Sigmoid colon (tissue), 7 donors: ENCODE measurements around the gene PHLDB2. TPM values are rescaled to one million over a fixed set of nuclear protein-coding genes. Genes with fewer than 3 reads are reported as not detected.

Experiments used
- DNase-seq: peaks from one replicate; pipeline ENCODE4 v3.0.0-alpha.2; 2019
- H3K27ac ChIP-seq, 4 donors: fragments of 200-600 bp; sonication (generic); one replicate each; pipeline ENCODE4 v1.5.1; 2016 to 2019; ENCODE audit warnings: mild to moderate bottlenecking in 1 of 4
- H3K27me3 ChIP-seq, 3 donors: fragments of 200-600 bp; sonication (generic); one replicate each; pipeline ENCODE4 v1.5.1; 2019; ENCODE audit warnings: mild to moderate bottlenecking in 1 of 3
- H3K36me3 ChIP-seq, 4 donors: fragments of 200-600 bp; sonication (generic); one replicate each; pipeline ENCODE4 v1.5.1; 2016 to 2019
- H3K4me1 ChIP-seq, 4 donors: fragments of 200-600 bp; sonication (generic); one replicate each; pipeline ENCODE4 v1.5.1; 2017 to 2019
- H3K4me3 ChIP-seq, 4 donors: fragments of 200-600 bp; sonication (generic); one replicate each; pipeline ENCODE4 v1.5.1; 2017 to 2019; ENCODE audit warnings: mild to moderate bottlenecking in 2 of 4, moderate library complexity in 1 of 4
- H3K9me3 ChIP-seq, 4 donors: fragments of 200-600 bp in 3 of 4; sonication (generic) in 3 of 4; one replicate each; pipeline versions ENCODE4 v1.5.1 to v1.6.1; 2013 to 2019
- CTCF ChIP-seq, 4 experiments: fragments of 450-650 bp in 3 of 4; fragments of 200-600 bp in 1 of 4; IDR thresholded peaks; one replicate each; pipeline ENCODE4 v1.5.1; 2016 to 2019; ENCODE audit warnings: antibody characterized with exemption in 4 of 4, mild to moderate bottlenecking in 3 of 4, moderate library complexity in 2 of 4
- EP300 ChIP-seq, 4 donors: sonication (generic); formaldehyde crosslinking; IDR thresholded peaks; one replicate each; pipeline ENCODE4 v1.6.1; 2017; ENCODE audit warnings: antibody characterized with exemption in 4 of 4
- POLR2A ChIP-seq, 2 donors: fragments of 450-650 bp; IDR thresholded peaks; one replicate each; pipeline ENCODE4 v1.6.1; 2016; ENCODE audit warnings: antibody characterized with exemption in 2 of 2, mild to moderate bottlenecking in 2 of 2, moderate library complexity in 2 of 2
- POLR2AphosphoS5 ChIP-seq, 4 donors: sonication (generic); formaldehyde crosslinking; IDR thresholded peaks; one replicate each; pipeline ENCODE4 v1.6.1; 2017; ENCODE audit warnings: antibody characterized with exemption in 4 of 4
- WGBS, 2 donors: extraction: QIAGEN DNeasy Blood & Tissue Kit; methylation state at CpG; one replicate each; pipeline ENCODE4 v1.1.7; 2013; 5-methylcytosine and 5-hydroxymethylcytosine counted together
- intact Hi-C: fragments of 100-400 bp; cut with DNase I; formaldehyde crosslinking; loops from one replicate; pipeline ENCODE4 v1.15.1; 2023
- polyA plus RNA-seq, 3 donors: library from polyadenylated mRNA; stranded (reverse); fragments of 200-250 nt; gene quantifications; one replicate each; pipeline ENCODE4 v1.2.3, GENCODE V29; 2013
- total RNA-seq, 4 donors: library from RNA; depleted of rRNA; stranded (reverse); fragments of >200 nt; gene quantifications; one replicate each; pipeline ENCODE4 v1.1.0, GENCODE V29; 2016
- donor health status: healthy with polysubstance abuse.
- donor health status: Bipolar disorder and iron deficiency.
- donor health status: healthy.

Gene PHLDB2
- total and polyA plus RNA-seq, 7 donors: 4.4 to 471 (median 120) TPM

DNA sequence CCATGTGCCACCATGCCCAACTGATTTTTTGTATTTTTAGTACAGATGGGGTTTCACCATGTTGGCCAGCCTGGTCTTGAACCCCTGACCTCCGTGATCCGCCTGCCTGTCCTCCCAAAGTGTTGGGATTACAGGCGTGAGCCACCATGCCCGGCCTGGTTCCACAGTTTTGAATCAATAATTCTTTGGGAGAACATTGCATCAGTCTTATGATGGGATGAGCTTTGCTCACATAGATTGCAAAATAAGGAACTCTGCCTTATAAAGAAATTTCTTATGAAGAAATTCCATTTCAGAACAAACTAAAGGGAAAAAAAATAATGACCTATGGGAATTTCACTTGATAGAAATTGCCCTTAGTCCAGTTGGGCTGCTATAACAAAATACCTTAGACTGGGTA, 159.6 kb downstream of the PHLDB2 start:
- DNase-seq: no peak
- Histone ChIP-seq H3K4me3 (no peak overlapping the region), H3K27me3 (no peaks in the 10 kb centered on the region), H3K27ac (no peak overlapping the region), H3K9me3 (no peaks in the 10 kb centered on the region), H3K36me3 (no peaks in the 10 kb centered on the region), H3K4me1 (no peaks in the 10 kb centered on the region)
- WGBS, 2 donors: 95 to 96% methylated on average over 4 of the region's 4 CpGs
- no peak for TF ChIP-seq POLR2AphosphoS5 (IDR thresholded peaks at IDR 0.05)
- TF ChIP-seq POLR2A (IDR thresholded peaks at IDR 0.05): no peak
- no peak for TF ChIP-seq CTCF (IDR thresholded peaks at IDR 0.05)
- TF ChIP-seq EP300 (IDR thresholded peaks at IDR 0.05): no peak
- intact Hi-C loops: no loop called here

GRCh38 chr3:112019716-112020115, 160.7 kb downstream of the PHLDB2 start:
- no peaks in the 10 kb centered on the region for H3K36me3 ChIP-seq
- H3K27ac ChIP-seq: no peak overlapping the region
- no peaks in the 10 kb centered on the region for H3K9me3 ChIP-seq
- TF ChIP-seq CTCF (IDR thresholded peaks at IDR 0.05) (no peak), POLR2AphosphoS5 (IDR thresholded peaks at IDR 0.05) (no peak), EP300 (IDR thresholded peaks at IDR 0.05) (no peak), POLR2A (IDR thresholded peaks at IDR 0.05) (no peak)
- H3K27me3 ChIP-seq: no peaks in the 10 kb centered on the region
- intact Hi-C loops: no loop called here
- no peak overlapping the region for H3K4me3 ChIP-seq
- DNase-seq: no peak
- no peaks in the 10 kb centered on the region for H3K4me1 ChIP-seq
- WGBS, 2 donors: 88% methylated on average over 1 of the region's 1 CpG

GRCh38 chr3:112020674-112021085, 161.6 kb downstream of the PHLDB2 start:
- no peak overlapping the region for H3K4me3 ChIP-seq
- H3K36me3 ChIP-seq: no peaks in the 10 kb centered on the region
- no peaks in the 10 kb centered on the region for H3K4me1 ChIP-seq
- H3K9me3 ChIP-seq: no peaks in the 10 kb centered on the region
- intact Hi-C loops: no loop called here
- no peaks in the 10 kb centered on the region for H3K27me3 ChIP-seq
- DNase-seq: no peak
- 84 to 93% methylated on average over 1 of the region's 1 CpG for WGBS, 2 donors
- TF ChIP-seq POLR2AphosphoS5 (IDR thresholded peaks at IDR 0.05) (no peak), CTCF (IDR thresholded peaks at IDR 0.05) (no peak), POLR2A (IDR thresholded peaks at IDR 0.05) (no peak), EP300 (IDR thresholded peaks at IDR 0.05) (no peak)
- H3K27ac ChIP-seq: no peak overlapping the region

Other genes with a start within 250 kb of the PHLDB2 start
- under 1 TPM; 0.28 to 0.81 (median 0.51) TPM for gene PLCXD2, start 184.6 kb upstream of the PHLDB2 start, total RNA-seq
- gene PLCXD2, start 184.6 kb upstream of the PHLDB2 start, polyA plus RNA-seq: 1 to 10 TPM; 1.8 to 4.8 (median 4.4) TPM
- gene ABHD10, start 119.8 kb downstream of the PHLDB2 start, total RNA-seq: 10 to 100 TPM; 13.3 to 28.3 (median 20.7) TPM
- gene ABHD10, start 119.8 kb downstream of the PHLDB2 start, polyA plus RNA-seq: 10 to 100 TPM; 14.4 to 18.3 (median 18.3) TPM
- 10 to 100 TPM in 3 of 4 donors, 1 to 10 TPM in 1; 7.7 to 17.8 (median 16.7) TPM for gene TAGLN3, start 139.7 kb downstream of the PHLDB2 start, total RNA-seq
- 1 to 10 TPM in 1 of 3 donors, not detected in 2; 4.3 TPM for gene TAGLN3, start 139.7 kb downstream of the PHLDB2 start, polyA plus RNA-seq
- gene TMPRSS7, start 175.5 kb downstream of the PHLDB2 start, total RNA-seq: not detected
- under 1 TPM in 1 of 3 donors, not detected in 2; under 0.01 TPM for gene TMPRSS7, start 175.5 kb downstream of the PHLDB2 start, polyA plus RNA-seq
- gene C3orf52, start 227.1 kb downstream of the PHLDB2 start, total RNA-seq: 1 to 10 TPM in 2 of 4 donors, under 1 TPM in 2; 0.36 to 2.2 (median 1.3) TPM
- 10 to 100 TPM; 10.2 to 17.4 (median 12.5) TPM for gene C3orf52, start 227.1 kb downstream of the PHLDB2 start, polyA plus RNA-seq